Measurements from ENCODE around the gene AHR. TPM values are rescaled to one million over a fixed set of nuclear protein-coding genes. Genes with fewer than 3 reads are reported as not detected.

AHR gene
- total RNA-seq, 1 experiment from 2014 or later, result not detected

DNA sequence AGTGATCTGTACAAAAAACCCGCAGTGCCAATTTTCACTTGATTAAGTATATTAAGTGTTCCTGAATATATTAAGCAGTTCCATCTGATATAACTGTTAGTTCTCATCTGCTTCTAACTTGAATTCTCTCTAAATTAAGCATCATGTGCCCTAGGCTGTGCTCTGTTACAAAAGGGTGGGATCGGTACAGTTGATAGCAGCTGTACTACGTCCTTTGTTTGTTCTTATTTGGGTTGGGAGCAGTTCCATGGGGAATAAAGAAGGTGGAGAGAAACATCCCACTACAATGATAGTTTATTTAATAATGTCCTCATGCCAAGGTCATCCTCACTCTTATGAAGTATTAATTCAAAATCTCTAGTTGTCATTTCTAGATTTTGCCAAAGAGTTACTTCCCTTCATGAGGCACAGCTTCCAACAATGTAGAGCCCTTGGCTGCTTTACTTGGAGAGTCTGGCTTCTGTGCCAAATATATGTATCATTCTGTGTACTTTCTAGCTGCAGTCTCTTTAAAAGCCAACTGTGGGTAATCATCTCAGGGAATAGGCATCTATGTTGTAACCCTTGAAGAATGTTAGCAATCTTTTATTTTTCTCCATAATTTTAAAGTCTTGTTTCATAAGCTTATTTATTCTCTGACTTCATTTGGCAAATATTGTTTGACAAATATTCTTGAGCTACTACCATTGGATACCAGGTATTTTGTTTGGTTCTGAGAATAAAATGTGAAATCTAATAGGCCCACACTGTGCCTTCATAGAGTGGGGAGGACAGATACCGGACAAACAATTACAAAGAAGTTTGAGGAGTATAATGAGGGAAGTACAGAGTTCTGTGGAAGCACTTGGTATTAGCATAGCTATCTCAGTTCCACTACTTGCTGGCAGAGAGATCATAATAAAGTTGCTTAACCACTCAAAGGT, 22.4 kb upstream of the AHR start:
- Histone ChIP-seq H4K20me1 (ENCODE audit: insufficient read depth, low read depth, low read length) (no peaks in the 10 kb centered on the region), H3K36me3 (ENCODE audit: insufficient read depth, low read length) (no peaks in the 10 kb centered on the region), H3K79me2 (ENCODE audit: low read length) (no peaks in the 10 kb centered on the region), H3K9me3 (ENCODE audit: low read length) (peaks cover 1% of the 10 kb centered on the region; the same call in 1 of the 2 replicates), H3K9ac (ENCODE audit: low read length) (no peak overlapping the region), H3K27ac (ENCODE audit: low read length) (no peak overlapping the region), H3K9me2 (replicated peaks; ENCODE audit: insufficient read depth, low read length) (no peaks in the 10 kb centered on the region), H2AFZ (ENCODE audit: low read length) (no peak overlapping the region), H3K4me1 (ENCODE audit: low read length) (no peaks in the 10 kb centered on the region), H3K4me3 (ENCODE audit: low read length) (no peak overlapping the region), H3K4me2 (ENCODE audit: low read depth, low read length, poor library complexity, severe bottlenecking) (no peak overlapping the region), H3K27me3 (ENCODE audit: low read length) (no peaks in the 10 kb centered on the region)
- no peak for DNase-seq

- H3K27ac ChIP-seq (ENCODE audit: low read length), result no peak overlapping the region
- no peaks in the 10 kb centered on the region for H3K79me2 ChIP-seq (ENCODE audit: low read length)
- H3K9ac ChIP-seq (ENCODE audit: low read length), result no peak overlapping the region
- DNase-seq, result no peak
- H3K27me3 ChIP-seq (ENCODE audit: low read length), result no peaks in the 10 kb centered on the region
- H3K4me3 ChIP-seq (ENCODE audit: low read length), result no peak overlapping the region
- no peak overlapping the region for H2AFZ ChIP-seq (ENCODE audit: low read length)
- no peaks in the 10 kb centered on the region for H3K36me3 ChIP-seq (ENCODE audit: insufficient read depth, low read length)
- H3K9me2 ChIP-seq (replicated peaks; ENCODE audit: insufficient read depth, low read length), result no peaks in the 10 kb centered on the region
- H3K9me3 ChIP-seq (ENCODE audit: low read length), result no peaks in the 10 kb centered on the region
- no peaks in the 10 kb centered on the region for H3K4me1 ChIP-seq (ENCODE audit: low read length)
- no peaks in the 10 kb centered on the region for H4K20me1 ChIP-seq (ENCODE audit: insufficient read depth, low read depth, low read length)
- no peak overlapping the region for H3K4me2 ChIP-seq (ENCODE audit: low read depth, low read length, poor library complexity, severe bottlenecking)
These were observed 19.4 kb upstream of the AHR start for GRCh38 chr7:17279061-17279460.

DNA sequence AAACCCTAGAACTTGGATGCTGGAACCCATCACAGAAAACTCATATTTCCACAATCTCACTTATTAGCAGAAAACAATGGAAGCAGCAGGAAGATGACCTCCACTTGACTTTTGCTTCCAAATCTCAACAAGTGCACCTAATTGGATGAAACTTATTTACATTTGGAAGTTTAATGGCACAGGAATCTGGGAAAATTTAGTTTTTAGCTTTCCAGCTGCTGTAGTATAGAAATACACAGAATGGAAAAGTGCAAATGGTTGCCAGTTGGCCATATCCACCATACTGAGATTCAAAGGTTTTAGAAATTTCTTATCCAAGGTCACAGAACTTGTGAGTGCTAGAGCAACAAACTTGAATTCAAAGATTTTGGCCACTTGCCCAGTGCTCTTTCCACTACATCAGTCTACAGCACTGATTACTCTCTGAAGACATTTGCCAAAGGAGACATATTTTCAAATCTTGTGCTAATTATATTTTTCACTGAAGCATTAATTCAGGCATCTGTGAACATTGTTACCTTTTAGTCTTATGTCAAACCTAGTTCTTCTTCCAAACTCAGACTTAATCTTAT, 9.3 kb upstream of the AHR start:
- no peak for DNase-seq
- Histone ChIP-seq H3K27me3 (ENCODE audit: low read length) (no peaks in the 10 kb centered on the region), H3K79me2 (ENCODE audit: low read length) (no peaks in the 10 kb centered on the region), H3K4me1 (ENCODE audit: low read length) (peaks cover 5% of the 10 kb centered on the region; the same call in 1 of the 2 replicates), H3K9ac (ENCODE audit: low read length) (no peak overlapping the region), H3K9me2 (replicated peaks; ENCODE audit: insufficient read depth, low read length) (no peaks in the 10 kb centered on the region), H3K4me3 (ENCODE audit: low read length) (no peak overlapping the region), H3K36me3 (ENCODE audit: insufficient read depth, low read length) (no peaks in the 10 kb centered on the region), H4K20me1 (ENCODE audit: insufficient read depth, low read depth, low read length) (no peaks in the 10 kb centered on the region), H3K9me3 (ENCODE audit: low read length) (no peaks in the 10 kb centered on the region), H3K27ac (ENCODE audit: low read length) (no peak overlapping the region), H3K4me2 (ENCODE audit: low read depth, low read length, poor library complexity, severe bottlenecking) (no peak overlapping the region), H2AFZ (ENCODE audit: low read length) (no peak overlapping the region)

DNA sequence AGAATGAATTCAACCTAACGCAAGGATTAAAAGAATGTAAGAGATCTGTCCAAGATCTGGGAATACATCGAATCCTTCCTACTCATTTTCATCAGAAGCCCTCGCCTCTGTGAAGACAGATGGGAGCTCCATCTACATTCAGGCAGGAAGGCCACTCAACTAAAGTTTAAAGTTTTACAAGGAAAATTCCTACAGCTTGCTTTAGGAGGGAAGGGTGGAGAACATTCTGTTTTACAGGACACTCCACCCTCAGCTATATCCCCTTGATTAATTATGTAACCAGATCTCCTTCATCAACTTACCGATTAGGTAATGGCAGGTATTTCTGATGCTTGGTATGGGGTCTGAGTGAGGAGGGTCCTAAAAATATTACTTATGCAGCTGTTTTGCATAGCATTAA, 5.6 kb upstream of the AHR start:
- H3K27ac ChIP-seq (ENCODE audit: low read length), result no peak overlapping the region

GRCh38 chr7:17293481-17293880, 5.0 kb upstream of the AHR start:
- Histone ChIP-seq H3K36me3 (ENCODE audit: insufficient read depth, low read length) (no peaks in the 10 kb centered on the region), H3K4me3 (ENCODE audit: low read length) (no peak overlapping the region), H3K4me2 (ENCODE audit: low read depth, low read length, poor library complexity, severe bottlenecking) (no peak overlapping the region), H3K9me2 (replicated peaks; ENCODE audit: insufficient read depth, low read length) (no peaks in the 10 kb centered on the region), H2AFZ (ENCODE audit: low read length) (no peak overlapping the region), H3K9ac (ENCODE audit: low read length) (no peak overlapping the region), H3K27ac (ENCODE audit: low read length) (no peak overlapping the region), H3K9me3 (ENCODE audit: low read length) (no peaks in the 10 kb centered on the region), H3K4me1 (ENCODE audit: low read length) (peaks cover 2% of the 10 kb centered on the region; the same call in 1 of the 2 replicates), H4K20me1 (ENCODE audit: insufficient read depth, low read depth, low read length) (no peaks in the 10 kb centered on the region), H3K27me3 (ENCODE audit: low read length) (no peaks in the 10 kb centered on the region), H3K79me2 (ENCODE audit: low read length) (no peaks in the 10 kb centered on the region)
- DNase-seq, result no peak

More for the DNA sequence above, 5.6 kb upstream of the AHR start:
- Histone ChIP-seq H3K79me2 (ENCODE audit: low read length) (no peaks in the 10 kb centered on the region), H4K20me1 (ENCODE audit: insufficient read depth, low read depth, low read length) (no peaks in the 10 kb centered on the region), H3K9me2 (replicated peaks; ENCODE audit: insufficient read depth, low read length) (no peaks in the 10 kb centered on the region), H3K9me3 (ENCODE audit: low read length) (no peaks in the 10 kb centered on the region), H3K4me3 (ENCODE audit: low read length) (no peak overlapping the region), H2AFZ (ENCODE audit: low read length) (no peak overlapping the region), H3K27me3 (ENCODE audit: low read length) (no peaks in the 10 kb centered on the region), H3K4me1 (ENCODE audit: low read length) (peaks cover 5% of the 10 kb centered on the region; the same call in 1 of the 2 replicates), H3K9ac (ENCODE audit: low read length) (no peak overlapping the region), H3K4me2 (ENCODE audit: low read depth, low read length, poor library complexity, severe bottlenecking) (no peak overlapping the region), H3K36me3 (ENCODE audit: insufficient read depth, low read length) (no peaks in the 10 kb centered on the region)
- no peak for DNase-seq

GRCh38 chr7:17297243-17297642, 1.2 kb upstream of the AHR start:
- no peaks in the 10 kb centered on the region for H4K20me1 ChIP-seq (ENCODE audit: insufficient read depth, low read depth, low read length)
- H3K79me2 ChIP-seq (ENCODE audit: low read length), result no peaks in the 10 kb centered on the region
- no peak overlapping the region for H2AFZ ChIP-seq (ENCODE audit: low read length)
- no peaks in the 10 kb centered on the region for H3K36me3 ChIP-seq (ENCODE audit: insufficient read depth, low read length)
- H3K4me1 ChIP-seq (ENCODE audit: low read length), result no peaks in the 10 kb centered on the region
- H3K9me2 ChIP-seq (replicated peaks; ENCODE audit: insufficient read depth, low read length), result no peaks in the 10 kb centered on the region
- no peaks in the 10 kb centered on the region for H3K27me3 ChIP-seq (ENCODE audit: low read length)
- no peak overlapping the region for H3K4me2 ChIP-seq (ENCODE audit: low read depth, low read length, poor library complexity, severe bottlenecking)
- H3K9me3 ChIP-seq (ENCODE audit: low read length), result no peaks in the 10 kb centered on the region
- no peak overlapping the region for H3K27ac ChIP-seq (ENCODE audit: low read length)
- no peak overlapping the region for H3K4me3 ChIP-seq (ENCODE audit: low read length)
- no peak overlapping the region for H3K9ac ChIP-seq (ENCODE audit: low read length)
- DNase-seq, result no peak

GRCh38 chr7:17298840-17299482, 509 bp downstream of the AHR start:
- Histone ChIP-seq H3K4me3 (ENCODE audit: low read length) (no peak overlapping the region), H3K36me3 (ENCODE audit: insufficient read depth, low read length) (no peaks in the 10 kb centered on the region), H3K9me3 (ENCODE audit: low read length) (no peaks in the 10 kb centered on the region), H3K79me2 (ENCODE audit: low read length) (no peaks in the 10 kb centered on the region), H3K27ac (ENCODE audit: low read length) (no peak overlapping the region), H3K27me3 (ENCODE audit: low read length) (no peaks in the 10 kb centered on the region), H3K4me1 (ENCODE audit: low read length) (peaks cover 2% of the 10 kb centered on the region; the same call in 1 of the 2 replicates), H4K20me1 (ENCODE audit: insufficient read depth, low read depth, low read length) (no peaks in the 10 kb centered on the region), H3K4me2 (ENCODE audit: low read depth, low read length, poor library complexity, severe bottlenecking) (no peak overlapping the region), H2AFZ (ENCODE audit: low read length) (no peak overlapping the region), H3K9me2 (replicated peaks; ENCODE audit: insufficient read depth, low read length) (no peaks in the 10 kb centered on the region), H3K9ac (ENCODE audit: low read length) (no peak overlapping the region)
- DNase-seq, result no peak

DNA sequence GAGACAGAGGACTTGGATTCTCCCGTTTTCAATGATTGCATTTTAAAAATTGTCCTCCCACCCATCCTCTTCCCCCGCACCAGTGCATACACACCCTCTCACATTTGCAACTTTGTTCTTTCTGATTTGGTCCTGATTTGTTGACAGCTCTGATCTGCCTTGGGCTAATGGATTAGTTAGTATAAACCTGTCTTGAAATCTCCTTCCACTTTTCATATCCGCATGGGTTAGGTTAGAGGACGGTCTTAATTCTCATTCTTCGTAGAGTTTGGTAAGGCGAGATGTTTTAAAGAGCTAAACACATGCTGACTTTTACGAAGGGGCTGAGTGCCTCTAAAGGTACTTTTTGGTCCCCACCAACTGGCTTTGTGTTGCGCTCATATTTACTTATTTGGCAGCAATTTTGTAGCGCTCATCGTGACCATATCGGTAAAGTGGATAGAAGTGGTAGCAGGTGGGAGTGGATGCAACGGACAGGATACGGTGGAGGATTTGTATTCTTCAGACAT, 1.1 kb downstream of the AHR start:
- Histone ChIP-seq H3K9me3 (ENCODE audit: low read length) (no peaks in the 10 kb centered on the region), H3K4me1 (ENCODE audit: low read length) (peaks cover 2% of the 10 kb centered on the region; the same call in 1 of the 2 replicates), H3K36me3 (ENCODE audit: insufficient read depth, low read length) (no peaks in the 10 kb centered on the region), H4K20me1 (ENCODE audit: insufficient read depth, low read depth, low read length) (no peaks in the 10 kb centered on the region), H3K79me2 (ENCODE audit: low read length) (no peaks in the 10 kb centered on the region), H3K27ac (ENCODE audit: low read length) (no peak overlapping the region), H3K9ac (ENCODE audit: low read length) (no peak overlapping the region), H3K9me2 (replicated peaks; ENCODE audit: insufficient read depth, low read length) (no peaks in the 10 kb centered on the region), H3K4me2 (ENCODE audit: low read depth, low read length, poor library complexity, severe bottlenecking) (no peak overlapping the region), H3K4me3 (ENCODE audit: low read length) (no peak overlapping the region), H3K27me3 (ENCODE audit: low read length) (no peaks in the 10 kb centered on the region), H2AFZ (ENCODE audit: low read length) (peak overlapping the region; percentile 51; the same call in 1 of the 2 replicates)
- no peak for DNase-seq

Data from Karpas-422 (cell line).